NK-92 (cell line): Measurements from ENCODE around the gene AFG3L2.

Source experiments
- DNase-seq: peaks from one replicate; lab custom pipeline; 2025; ENCODE audit not compliant: unreplicated experiment; lab: John Stamatoyannopoulos, UW

The AFG3L2 gene

DNA sequence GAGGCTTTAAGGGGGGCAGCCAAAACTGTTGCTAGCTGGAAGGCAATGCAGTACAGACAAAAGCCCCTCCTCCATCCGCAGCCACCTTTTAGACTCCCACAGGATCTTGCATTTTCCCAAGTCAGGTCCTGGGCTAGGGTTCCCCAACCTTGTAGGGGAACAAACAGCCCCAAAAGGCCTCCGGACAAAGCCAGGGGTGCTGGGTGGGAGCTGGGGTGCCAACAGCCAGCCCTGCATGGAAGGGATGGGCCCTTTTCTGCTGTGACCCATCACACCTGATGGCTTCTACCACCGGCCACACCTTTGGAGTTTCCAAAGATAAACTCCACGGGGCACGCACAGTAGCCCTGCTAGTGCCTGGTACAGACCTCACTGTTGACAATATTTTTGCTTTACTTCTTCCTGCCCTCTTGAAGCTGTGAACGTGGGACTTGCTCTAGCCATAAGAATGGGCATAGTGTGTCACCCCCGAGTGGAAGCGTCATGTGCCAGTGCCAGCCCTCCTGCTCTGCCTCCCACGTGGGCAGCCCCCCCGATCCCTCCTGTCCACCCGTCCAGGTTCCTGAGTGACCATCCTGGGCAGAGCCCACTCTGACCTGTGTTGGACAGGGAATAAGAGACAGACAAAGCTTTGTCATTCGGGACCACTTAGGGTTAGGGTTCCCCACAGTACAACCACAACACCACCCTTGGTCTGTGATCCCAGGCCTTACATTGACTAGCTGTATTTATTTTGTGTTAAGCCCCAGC, 50.1 kb downstream of the AFG3L2 start:
- no peak for DNase-seq

DNA sequence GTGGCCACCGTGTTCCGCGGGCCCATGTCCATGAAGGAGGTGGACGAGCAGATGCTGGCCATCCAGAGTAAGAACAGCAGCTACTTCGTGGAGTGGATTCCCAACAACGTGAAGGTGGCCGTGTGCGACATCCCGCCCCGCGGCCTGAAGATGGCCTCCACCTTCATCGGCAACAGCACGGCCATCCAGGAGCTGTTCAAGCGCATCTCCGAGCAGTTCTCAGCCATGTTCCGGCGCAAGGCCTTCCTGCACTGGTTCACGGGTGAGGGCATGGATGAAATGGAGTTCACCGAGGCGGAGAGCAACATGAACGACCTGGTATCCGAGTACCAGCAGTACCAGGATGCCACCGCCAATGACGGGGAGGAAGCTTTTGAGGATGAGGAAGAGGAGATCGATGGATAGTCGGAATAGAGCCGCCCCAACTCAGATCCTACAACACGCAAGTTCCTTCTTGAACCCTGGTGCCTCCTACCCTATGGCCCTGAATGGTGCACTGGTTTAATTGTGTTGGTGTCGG, 51.2 kb downstream of the AFG3L2 start:
- DNase-seq, result no peak

DNA sequence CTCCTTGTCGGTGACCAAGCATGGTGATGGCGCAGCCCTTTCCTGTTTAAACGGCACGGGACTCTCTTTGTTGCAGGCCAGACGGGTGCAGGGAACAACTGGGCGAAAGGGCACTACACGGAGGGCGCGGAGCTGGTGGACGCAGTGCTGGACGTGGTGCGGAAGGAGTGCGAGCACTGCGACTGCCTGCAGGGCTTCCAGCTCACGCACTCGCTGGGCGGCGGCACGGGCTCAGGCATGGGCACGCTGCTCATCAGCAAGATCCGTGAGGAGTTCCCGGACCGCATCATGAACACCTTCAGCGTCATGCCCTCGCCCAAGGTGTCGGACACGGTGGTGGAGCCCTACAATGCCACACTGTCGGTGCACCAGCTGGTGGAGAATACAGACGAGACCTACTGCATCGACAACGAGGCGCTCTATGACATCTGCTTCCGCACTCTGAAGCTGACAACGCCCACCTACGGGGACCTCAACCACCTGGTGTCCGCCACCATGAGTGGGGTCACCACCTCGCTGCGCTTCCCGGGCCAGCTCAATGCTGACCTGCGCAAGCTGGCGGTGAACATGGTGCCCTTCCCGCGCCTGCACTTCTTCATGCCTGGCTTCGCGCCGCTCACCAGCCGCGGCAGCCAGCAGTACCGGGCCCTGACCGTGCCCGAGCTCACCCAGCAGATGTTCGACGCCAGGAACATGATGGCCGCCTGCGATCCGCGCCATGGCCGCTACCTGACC, 51.9 kb downstream of the AFG3L2 start:
- no peak for DNase-seq

DNA sequence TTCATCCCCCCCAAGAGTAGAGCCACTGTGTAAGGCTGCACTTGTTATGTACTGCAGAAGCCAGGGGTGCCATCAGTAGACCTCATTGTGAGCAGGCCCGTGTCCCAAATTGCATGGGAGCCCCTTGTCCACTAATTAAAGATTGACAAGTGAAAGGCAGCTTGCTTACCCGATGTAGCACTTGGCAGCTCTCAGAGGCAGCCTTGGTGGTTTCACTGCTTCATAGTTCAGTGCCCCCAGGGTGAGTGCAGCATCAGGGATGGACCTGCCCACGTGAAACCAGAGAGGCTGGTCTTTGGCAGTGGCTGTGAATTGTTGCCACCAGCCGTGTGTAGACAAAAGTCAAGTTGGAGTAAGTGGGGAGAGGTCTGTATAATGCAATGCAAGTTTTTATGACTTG, 55.7 kb downstream of the AFG3L2 start:
- DNase-seq, result no peak

DNA sequence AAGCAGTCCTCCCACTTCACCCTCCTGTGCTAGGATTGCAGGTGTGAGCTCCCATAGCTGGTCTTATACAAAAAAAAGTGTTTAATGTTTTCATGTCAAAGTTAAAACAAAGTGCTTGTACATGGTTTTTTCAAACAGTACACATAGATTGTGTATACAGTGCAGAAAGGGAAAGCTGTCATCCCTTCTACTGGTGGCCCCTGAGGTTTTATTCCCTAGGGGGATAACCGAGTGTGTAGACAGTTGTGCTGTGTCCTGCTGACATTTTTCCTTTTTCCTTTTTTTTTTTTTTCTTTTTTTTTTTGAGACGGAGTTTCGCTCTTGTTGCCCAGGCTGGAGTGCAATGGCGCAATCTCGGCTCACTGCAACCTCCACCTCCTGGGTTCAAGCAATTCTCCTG, 58.2 kb downstream of the AFG3L2 start:
- DNase-seq, result no peak

DNA sequence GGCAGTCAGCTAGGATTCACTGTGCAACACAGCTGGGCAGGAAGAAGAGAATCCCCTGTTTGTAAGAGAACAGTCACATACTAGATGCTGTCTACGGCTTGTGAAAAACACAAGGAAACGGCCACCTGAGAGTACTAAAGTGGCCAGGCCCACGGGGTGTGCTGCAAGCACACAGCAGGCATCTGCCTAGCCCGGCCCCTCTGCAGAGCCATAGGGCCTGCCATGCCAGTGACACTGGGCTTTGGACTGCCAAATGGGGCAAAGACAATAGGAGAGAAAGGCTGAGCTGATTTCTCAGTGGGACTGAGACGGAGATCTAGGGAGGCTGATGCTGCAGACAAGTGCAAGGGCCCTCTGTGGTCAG, 58.7 kb downstream of the AFG3L2 start:
- DNase-seq, result no peak

DNA sequence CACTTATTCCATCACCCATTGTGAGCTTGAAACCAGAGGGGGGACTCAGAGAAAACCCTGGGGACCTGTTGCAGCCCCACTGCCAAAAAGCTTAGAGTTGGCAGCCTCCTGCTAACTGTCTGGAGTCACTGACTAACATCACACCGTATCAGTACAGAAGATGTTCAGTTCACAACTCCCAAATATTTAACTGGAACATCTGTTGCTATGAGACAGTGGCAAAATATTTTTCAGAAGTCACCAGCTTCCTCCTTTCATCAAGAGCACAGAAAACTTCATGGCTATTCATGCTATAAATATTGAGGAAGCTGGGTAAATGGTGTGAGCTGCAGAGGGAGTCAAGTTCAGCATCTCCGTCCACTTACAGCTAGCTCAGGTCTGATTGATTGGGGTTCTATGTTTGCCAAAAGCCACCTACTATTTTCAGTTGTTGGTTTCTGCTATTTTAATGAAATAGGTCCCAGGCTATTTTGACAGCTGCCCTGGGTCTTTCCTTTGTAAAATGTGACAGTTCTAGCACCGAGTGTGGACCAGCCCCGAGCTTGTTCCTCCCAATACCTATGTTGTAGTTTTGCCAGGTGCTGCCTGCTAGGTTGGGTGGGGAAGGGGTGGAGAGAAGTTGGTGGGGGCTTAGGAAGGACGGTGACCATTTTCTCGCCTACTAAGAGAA, 59.2 kb downstream of the AFG3L2 start:
- DNase-seq, result no peak

DNA sequence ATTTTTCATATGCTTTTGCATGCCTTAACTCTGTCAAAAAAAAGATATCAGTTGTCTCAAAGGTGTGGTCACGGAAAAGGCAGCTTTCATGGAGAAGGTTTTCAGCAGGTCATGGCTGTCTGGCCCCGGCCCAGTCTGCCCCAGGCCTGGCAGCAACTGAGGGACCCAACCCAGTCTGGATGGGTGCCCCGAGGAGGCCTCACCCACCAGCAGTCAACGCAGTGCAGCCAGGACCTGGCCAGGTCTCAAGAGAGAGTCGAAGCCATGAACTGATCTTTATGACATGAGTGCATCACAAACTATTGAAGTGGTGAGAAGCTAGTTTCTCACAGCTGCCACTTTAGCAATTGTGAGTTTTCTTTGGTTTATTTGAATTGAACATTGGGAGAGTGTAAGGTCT, 61.1 kb downstream of the AFG3L2 start:
- DNase-seq, result no peak

DNA sequence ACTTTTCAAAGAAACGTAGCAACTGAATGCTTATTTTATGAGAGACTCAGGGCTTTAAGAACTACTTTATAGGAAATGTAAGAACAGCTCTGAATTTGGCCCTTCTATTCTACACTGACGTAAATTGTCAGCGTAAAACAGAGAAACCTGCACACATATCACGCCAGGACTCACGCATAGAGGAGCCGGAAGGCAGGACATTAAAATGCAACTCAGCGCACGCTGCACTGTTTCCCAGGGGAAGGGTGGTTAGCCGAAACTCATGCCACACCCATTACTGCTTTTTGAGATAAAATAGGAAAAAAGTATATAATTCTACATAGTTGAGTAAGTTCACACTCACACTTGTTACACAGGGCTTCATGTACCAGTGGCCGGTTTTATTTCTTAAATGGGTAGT, 61.5 kb downstream of the AFG3L2 start:
- no peak for DNase-seq

DNA sequence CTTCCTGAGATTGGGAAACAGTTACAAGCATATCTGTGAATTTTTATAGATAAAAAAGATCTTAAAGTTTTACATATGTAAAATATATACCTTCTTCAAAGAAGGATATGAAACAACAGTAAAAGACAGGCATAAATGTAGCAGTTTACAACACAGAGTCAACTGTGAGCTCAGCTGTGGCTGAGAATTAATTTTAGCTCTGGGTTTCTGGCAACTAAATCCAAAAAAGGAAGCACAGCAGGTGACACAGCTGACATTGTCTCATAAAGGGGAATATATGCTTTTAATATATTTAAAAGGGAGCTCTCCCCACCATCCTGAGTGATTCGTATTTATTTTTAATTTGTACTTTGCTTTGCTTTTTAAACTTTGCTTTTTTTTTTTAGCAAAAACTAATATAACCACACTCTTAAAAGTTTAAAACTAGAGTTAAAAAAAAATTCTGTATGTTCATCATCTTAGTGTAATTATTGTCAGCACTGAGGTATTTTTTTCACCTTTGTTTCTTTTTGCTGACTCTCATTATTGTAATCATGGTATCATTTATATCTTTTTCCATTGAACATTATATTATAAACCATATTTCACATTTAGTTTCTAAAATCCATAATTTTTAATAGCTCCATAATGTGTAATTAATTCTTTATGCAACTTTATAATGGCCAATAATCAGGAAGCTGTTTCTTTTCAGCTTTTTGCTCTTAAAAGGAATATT, 62.3 kb downstream of the AFG3L2 start:
- DNase-seq, result no peak

DNA sequence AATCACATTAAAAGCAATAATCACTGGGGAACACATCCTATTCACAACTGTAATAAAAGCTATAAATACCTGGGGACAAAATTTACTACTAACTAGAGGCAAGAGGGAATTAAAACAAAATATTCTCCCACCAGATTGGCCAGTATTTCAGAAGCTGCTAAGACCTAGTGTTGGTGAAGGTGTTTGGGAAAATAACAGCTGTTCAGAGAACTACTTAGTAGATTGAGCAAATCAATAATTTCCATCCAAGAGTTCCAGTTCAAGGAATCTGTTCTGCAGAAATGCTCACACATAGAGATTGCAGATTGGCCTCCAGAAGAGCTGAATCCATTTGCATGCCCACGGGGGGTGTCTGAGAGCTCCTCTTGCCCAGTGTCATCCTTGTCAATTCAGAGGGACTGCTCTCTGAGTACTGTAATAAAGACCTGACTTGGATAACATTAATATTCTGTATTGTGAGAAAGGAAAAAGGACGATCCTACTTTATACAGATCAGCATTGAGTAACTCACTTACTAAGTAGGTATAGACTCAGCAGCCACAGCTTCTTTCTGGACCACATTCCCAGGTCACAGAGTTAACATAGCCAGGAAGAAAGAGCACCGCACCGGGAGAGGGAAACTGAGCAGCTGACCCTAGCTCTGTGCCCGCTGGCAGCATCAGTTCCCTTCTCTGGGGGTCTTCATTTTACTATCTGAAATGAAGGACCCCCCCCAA, 63.3 kb downstream of the AFG3L2 start:
- DNase-seq, result no peak

DNA sequence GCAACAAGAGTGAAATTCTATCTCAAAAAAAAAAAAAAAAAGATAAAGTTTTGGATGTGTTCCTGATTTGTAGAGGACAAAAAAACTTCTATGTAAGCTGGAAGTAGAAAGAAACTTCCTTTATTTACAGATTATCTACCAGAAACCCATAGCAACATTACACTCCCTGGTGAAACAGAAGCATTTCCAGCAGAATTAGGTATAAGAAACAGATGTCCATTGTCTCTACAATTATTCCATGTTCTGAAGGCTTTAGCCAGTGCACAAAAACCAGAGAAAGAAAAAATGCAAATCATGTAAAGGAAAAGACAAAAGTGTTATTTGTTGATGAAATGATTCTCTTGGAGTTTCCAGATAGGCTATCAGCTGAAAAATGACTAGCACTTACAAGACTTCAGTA, 64.1 kb downstream of the AFG3L2 start:
- no peak for DNase-seq

DNA sequence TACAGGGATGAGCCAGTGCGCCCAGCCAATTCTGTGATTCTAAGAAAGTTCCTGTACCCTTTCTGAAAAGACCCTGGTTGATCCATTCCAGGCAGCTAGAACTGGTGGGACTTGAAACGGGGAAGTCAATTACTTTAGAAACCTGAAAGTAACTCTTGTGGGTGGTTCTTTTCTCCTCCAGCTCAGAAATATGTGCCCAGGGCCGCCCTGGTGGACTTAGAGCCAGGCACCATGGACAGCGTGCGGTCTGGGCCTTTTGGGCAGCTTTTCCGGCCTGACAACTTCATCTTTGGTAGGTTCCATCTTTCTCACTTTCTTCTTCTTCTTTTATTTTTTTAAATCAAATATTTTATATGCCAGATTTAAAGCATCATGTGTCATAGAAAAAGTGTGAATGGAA, 66.3 kb downstream of the AFG3L2 start:
- DNase-seq, result no peak

DNA sequence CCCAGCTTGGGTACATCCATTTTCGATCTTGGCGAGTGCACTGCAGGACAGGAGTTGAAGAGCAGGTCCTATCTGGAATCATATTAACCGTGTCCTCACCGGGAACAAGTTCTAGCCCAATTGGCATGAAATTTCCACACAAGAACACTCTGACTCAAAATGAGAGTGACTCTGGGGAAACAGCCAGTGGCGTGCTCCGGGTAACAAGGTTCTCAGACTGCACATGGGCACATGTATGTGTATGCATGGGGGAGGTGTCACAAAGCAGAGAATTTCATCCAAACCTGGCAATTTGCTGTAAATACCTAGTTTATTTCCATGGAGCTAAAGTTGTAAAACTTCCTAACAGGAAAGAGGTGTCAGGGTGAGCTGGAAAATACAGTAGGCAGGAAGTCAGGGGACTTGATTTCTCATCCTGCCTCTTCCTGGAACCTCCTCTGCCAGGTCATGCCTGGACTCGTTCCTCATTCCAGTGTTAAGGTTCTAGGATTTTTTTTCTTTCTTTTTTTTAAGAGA, 67.3 kb downstream of the AFG3L2 start:
- no peak for DNase-seq

DNA sequence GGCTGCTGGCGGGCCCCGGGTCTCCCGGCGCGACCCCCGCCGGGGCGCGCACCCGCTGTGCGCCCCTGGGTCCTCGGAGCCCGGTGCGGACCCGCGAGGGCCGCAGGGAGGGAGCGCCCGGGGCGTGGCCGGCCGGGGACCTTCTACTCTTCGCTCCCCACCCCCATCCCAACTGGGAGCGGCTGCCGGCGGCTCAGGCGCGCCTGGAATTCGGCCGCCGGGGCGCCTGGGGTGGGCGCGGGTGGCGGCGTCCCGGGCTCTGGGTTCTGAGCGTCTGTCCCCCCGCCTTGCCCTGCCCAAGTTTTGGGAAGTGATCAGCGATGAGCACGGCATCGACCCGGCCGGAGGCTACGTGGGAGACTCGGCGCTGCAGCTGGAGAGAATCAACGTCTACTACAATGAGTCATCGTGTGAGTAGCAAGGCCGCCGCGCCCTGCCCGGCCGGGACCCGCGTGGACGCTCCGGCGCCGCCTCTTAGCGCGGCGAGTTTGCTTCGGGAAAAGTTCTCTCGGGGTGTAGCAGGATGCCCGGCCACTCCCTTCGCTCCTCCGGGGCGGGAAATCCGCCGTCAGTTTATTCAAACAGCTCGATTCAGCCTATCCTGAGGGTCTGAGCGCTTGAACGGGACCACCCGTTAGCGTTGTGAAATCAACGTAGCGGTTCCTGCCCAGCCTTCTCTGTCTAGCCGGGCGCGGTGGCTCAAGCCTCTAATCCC, 68.5 kb downstream of the AFG3L2 start:
- no peak for DNase-seq

DNA sequence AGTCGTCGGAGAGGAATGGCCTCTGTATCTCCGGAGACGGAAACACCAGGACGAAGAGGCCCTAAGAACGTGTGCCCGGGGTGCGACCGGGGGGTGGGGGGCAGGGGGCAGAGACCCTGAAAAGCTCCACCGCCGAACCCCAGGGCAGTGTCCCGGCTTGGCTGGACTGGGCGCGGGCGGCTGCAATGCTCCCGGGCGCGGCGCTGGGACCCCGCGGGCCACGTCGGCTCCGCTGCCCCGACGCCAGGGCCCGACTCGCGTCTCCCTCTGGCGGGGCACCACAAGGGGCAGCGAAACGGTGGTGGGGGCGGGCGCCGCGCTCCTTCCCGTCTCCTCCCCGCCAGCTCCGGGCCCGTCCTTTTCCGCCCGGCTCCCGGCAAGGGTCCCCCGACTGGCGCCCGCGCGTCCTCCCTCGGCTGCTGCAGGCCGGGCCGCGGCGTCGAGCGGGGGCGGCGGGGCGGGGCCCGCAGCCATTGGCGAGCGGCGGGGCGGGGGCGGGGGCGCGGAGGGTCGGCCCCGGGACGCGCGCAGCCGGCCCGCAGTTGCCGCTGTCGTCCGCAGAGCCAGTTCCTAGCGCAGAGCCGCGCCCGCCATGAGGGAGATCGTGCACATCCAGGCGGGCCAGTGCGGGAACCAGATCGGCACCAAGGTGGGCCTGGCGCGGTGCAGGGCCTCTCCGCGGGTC, 69.2 kb downstream of the AFG3L2 start, which contains the start of gene TUBB6:
Gene TUBB6, plus strand, starts transcription at position 541 of the 685 bp plus-strand sequence. Its CDS starts 52 bp downstream, at position 593.
- no peak for DNase-seq

DNA sequence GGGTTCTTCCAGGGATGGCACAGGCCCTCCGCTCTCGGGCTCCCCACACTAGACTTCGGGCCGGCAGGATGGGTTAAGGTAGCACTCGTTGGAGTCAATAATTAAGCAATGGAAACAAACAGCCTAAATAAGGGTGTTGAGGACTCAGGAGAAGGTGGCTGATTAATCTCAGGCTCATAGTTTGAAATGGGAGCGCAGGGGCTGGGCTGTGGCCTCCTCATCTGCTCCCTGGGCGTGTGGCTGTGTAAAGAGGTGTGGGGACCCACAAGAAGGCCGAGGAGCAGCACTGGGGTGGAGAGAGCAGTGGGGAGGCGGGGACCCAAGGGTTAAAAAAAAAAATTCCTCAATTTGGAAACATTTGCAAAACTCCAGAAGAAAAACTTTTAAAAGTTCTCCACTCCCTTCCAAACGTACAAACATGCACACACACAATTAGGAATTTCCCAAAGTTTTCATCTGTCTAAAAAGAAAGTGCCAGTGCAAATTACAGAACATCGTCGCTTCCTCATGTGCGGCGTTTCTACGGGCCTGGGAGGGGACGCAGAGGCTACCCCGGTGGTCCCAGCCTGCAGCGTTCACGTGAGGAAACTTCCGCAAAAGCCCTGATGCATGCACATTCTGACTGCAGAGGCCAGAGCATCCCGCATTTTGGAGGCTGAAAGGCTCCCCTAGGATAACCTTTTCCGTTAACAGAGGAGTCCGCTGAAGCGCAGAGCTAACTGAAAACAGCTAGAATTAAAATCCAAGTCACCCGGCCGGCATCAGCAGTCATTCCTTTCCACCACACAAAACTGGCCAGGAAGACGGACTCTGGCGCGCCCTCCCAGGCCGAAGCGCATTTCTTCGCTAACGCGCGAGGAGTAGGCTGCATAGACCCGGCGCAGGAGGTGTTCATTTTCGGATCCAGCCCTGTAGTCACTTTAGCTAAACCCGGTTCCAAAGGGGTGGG, 70.0 kb downstream of the AFG3L2 start:
- no peak for DNase-seq
